IMR-90 (cell line): Measurements from ENCODE around the gene DMAC2L. TPM values are rescaled to one million over a fixed set of nuclear protein-coding genes. Genes with fewer than 3 reads are reported as not detected.

ENCODE experiments used
- ATAC-seq: fragments of 200-7000 bp; cut with Tn5 transposase; 2 replicates; pipeline ENCODE4 v1.9.1; 2020; ENCODE audit warnings: low read depth, mild to moderate bottlenecking, moderate library complexity
- BruUV-seq: library from RNA; stranded (reverse); fragments of 400-500 nt; replicated peaks from 2 replicates; lab custom pipeline; 2021; lab: Mats Ljungman, UMichigan
- CTCF ChIA-PET: fragments of 300-600 bp; formaldehyde crosslinking; extraction: SDS; loops from one replicate; lab custom pipeline; 2021; ENCODE audit warnings: antibody characterized with exemption; lab: Yijun Ruan, JAX
- POLR2A ChIA-PET: fragments of 300-600 bp; sonication (Branson Sonifier 250); formaldehyde crosslinking; loops from one replicate; lab custom pipeline; 2022; ENCODE audit warnings: antibody characterized with exemption; ENCODE audit not compliant: unreplicated experiment; lab: Charles Lee
- DNase-seq: peaks from one replicate; pipeline ENCODE4 v3.0.0; 2013
- H2AFZ ChIP-seq: replicated peaks from 2 replicates; pipeline ENCODE3; 2013; ENCODE audit warnings: low read length, mild to moderate bottlenecking; ENCODE audit not compliant: poor library complexity
- H2AK5ac ChIP-seq: 2 replicates; pipeline ENCODE4 v1.6.1; 2013; ENCODE audit warnings: low read depth, low read length, inconsistent platforms
- H2AK9ac ChIP-seq: replicated peaks from 2 replicates; pipeline ENCODE3; 2013; ENCODE audit warnings: mild to moderate bottlenecking, low read depth, low read length, moderate library complexity; ENCODE audit not compliant: poor library complexity
- H2BK120ac ChIP-seq: 2 replicates; pipeline ENCODE4 v1.6.1; 2013; ENCODE audit warnings: low read depth, low read length, inconsistent platforms
- H2BK15ac ChIP-seq: 3 replicates; pipeline ENCODE4 v1.6.1; 2013; ENCODE audit warnings: low read depth, low read length, inconsistent platforms
- H2BK20ac ChIP-seq: 2 replicates; pipeline ENCODE4 v1.6.1; 2013; ENCODE audit warnings: low read depth, mild to moderate bottlenecking, inconsistent platforms, low read length, moderate library complexity
- H2BK5ac ChIP-seq: 2 replicates; pipeline ENCODE4 v1.6.1; 2013; ENCODE audit warnings: mild to moderate bottlenecking, low read depth, low read length, inconsistent platforms; ENCODE audit not compliant: poor library complexity, severe bottlenecking
- H3K14ac ChIP-seq: replicated peaks from 2 replicates; pipeline ENCODE4 v1.6.1; 2013; ENCODE audit warnings: low read depth, low read length, inconsistent platforms
- H3K18ac ChIP-seq: 2 replicates; pipeline ENCODE4 v1.6.1; 2013; ENCODE audit warnings: low read depth, low read length, control low read depth
- H3K23ac ChIP-seq: 2 replicates; pipeline ENCODE4 v1.6.1; 2013; ENCODE audit warnings: low read depth, low read length, inconsistent platforms
- H3K27ac ChIP-seq: 2 replicates; pipeline ENCODE4 v1.5.1; 2013; ENCODE audit warnings: mild to moderate bottlenecking, control low read depth, low read length; ENCODE audit not compliant: insufficient read depth
- H3K27me3 ChIP-seq: 2 replicates; pipeline ENCODE4 v1.6.1; 2013; ENCODE audit warnings: low read length; ENCODE audit not compliant: control insufficient read depth, insufficient read depth
- H3K36me3 ChIP-seq: 2 replicates; pipeline ENCODE4 v1.6.1; 2013; ENCODE audit warnings: low read length, mixed read lengths; ENCODE audit not compliant: control insufficient read depth, insufficient read depth
- H3K4ac ChIP-seq: 2 replicates; pipeline ENCODE4 v1.6.1; 2013; ENCODE audit warnings: low read depth, low read length, inconsistent platforms
- H3K4me1 ChIP-seq: 2 replicates; pipeline ENCODE4 v1.6.1; 2013; ENCODE audit warnings: low read length, mixed read lengths; ENCODE audit not compliant: control insufficient read depth, insufficient read depth
- H3K4me2 ChIP-seq: 2 replicates; pipeline ENCODE4 v1.6.1; 2013; ENCODE audit warnings: low read depth, mild to moderate bottlenecking, control low read depth, low read length, moderate library complexity
- H3K4me3 ChIP-seq: 2 replicates; pipeline ENCODE4 v1.5.1; 2013; ENCODE audit warnings: low read depth, mild to moderate bottlenecking, control low read depth, low read length, moderate library complexity; ENCODE audit not compliant: insufficient read depth
- H3K56ac ChIP-seq: 2 replicates; pipeline ENCODE4 v1.6.1; 2013; ENCODE audit warnings: low read length, inconsistent platforms; ENCODE audit not compliant: insufficient read depth; ENCODE audit errors: extremely low read depth
- H3K79me1 ChIP-seq, 2 experiments: 2 replicates each; pipeline ENCODE4 v1.6.1; 2013; ENCODE audit warnings: low read length in 2 of 2, inconsistent platforms in 1 of 2, low read depth in 1 of 2
- H3K9ac ChIP-seq: 2 replicates; pipeline ENCODE4 v1.6.1; 2013; ENCODE audit warnings: low read depth, low read length, control low read depth
- H3K9me1 ChIP-seq: 2 replicates; pipeline ENCODE4 v1.6.1; 2013; ENCODE audit warnings: low read length, inconsistent platforms; ENCODE audit not compliant: insufficient read depth
- H3K9me3 ChIP-seq: 2 replicates; pipeline ENCODE4 v1.6.1; 2013; ENCODE audit warnings: low read length; ENCODE audit not compliant: control insufficient read depth, insufficient read depth
- H4K20me1 ChIP-seq: 2 replicates; pipeline ENCODE4 v1.6.1; 2013; ENCODE audit warnings: low read length, inconsistent platforms; ENCODE audit not compliant: insufficient read depth
- H4K5ac ChIP-seq: 2 replicates; pipeline ENCODE4 v1.6.1; 2013; ENCODE audit warnings: mild to moderate bottlenecking, low read depth, low read length, control low read depth
- H4K8ac ChIP-seq, 2 experiments: 2 replicates each; pipeline ENCODE4 v1.6.1; 2013; ENCODE audit warnings: low read depth in 2 of 2, low read length in 2 of 2, control low read depth in 1 of 2, inconsistent platforms in 1 of 2
- H4K91ac ChIP-seq: 2 replicates; pipeline ENCODE4 v1.6.1; 2013; ENCODE audit warnings: low read depth, low read length, inconsistent platforms; ENCODE audit not compliant: insufficient read depth
- CHD1 ChIP-seq: IDR thresholded peaks from 2 replicates; pipeline ENCODE4 v1.6.1; 2012; ENCODE audit warnings: low read depth, low read length, improper control_type of control experiment
- ELK1 ChIP-seq: fragments of 150-350 bp; IDR thresholded peaks from 2 replicates; pipeline ENCODE4 v1.6.1; 2016; ENCODE audit warnings: low read depth, mild to moderate bottlenecking, low read length, moderate library complexity, borderline replicate concordance
- FOS ChIP-seq: fragments of 150-350 bp; IDR thresholded peaks from 2 replicates; pipeline ENCODE4 v1.6.1; 2016; ENCODE audit warnings: low read depth, low read length
- MAFK ChIP-seq: IDR thresholded peaks from 2 replicates; pipeline ENCODE4 v1.6.1; 2012; ENCODE audit warnings: low read depth, low read length, improper control_type of control experiment
- MXI1 ChIP-seq: IDR thresholded peaks from 2 replicates; pipeline ENCODE4 v1.6.1; 2012; ENCODE audit warnings: low read depth, mild to moderate bottlenecking, low read length, moderate library complexity, borderline replicate concordance
- NFE2L2 ChIP-seq: fragments of 150-350 bp; IDR thresholded peaks from 2 replicates; pipeline ENCODE4 v1.6.1; 2016; ENCODE audit warnings: low read depth, mild to moderate bottlenecking, low read length
- POLR2A ChIP-seq: IDR thresholded peaks from 2 replicates; pipeline ENCODE4 v1.6.1; 2012; ENCODE audit warnings: mild to moderate bottlenecking, low read depth, low read length
- RAD21 ChIP-seq: IDR thresholded peaks from 2 replicates; pipeline ENCODE4 v1.6.1; 2012; ENCODE audit warnings: low read length, improper control_type of control experiment
- RCOR1 ChIP-seq: IDR thresholded peaks from 2 replicates; pipeline ENCODE4 v1.6.1; 2012; ENCODE audit warnings: mild to moderate bottlenecking, low read length, improper control_type of control experiment; ENCODE audit not compliant: insufficient replicate concordance
- RFX5 ChIP-seq: IDR thresholded peaks from 2 replicates; pipeline ENCODE4 v1.8.0; 2012; ENCODE audit warnings: low read depth, mild to moderate bottlenecking, low read length, moderate library complexity
- USF2 ChIP-seq: fragments of 150-350 bp; IDR thresholded peaks from 2 replicates; pipeline ENCODE4 v1.6.1; 2017; ENCODE audit warnings: mild to moderate bottlenecking, antibody characterized with exemption, low read length, low read depth
- WGBS, 2 experiments: methylation state at CpG; one replicate each; pipeline versions ENCODE4 v1.1.5 to v1.1.7; 2013; ENCODE audit warnings: missing lambda C conversion rate in 2 of 2; ENCODE audit not compliant: insufficient read length in 1 of 2; ENCODE audit errors: extremely low coverage in 2 of 2; 5-methylcytosine and 5-hydroxymethylcytosine counted together
- dilution Hi-C: fragments of 300-500 bp; cut with HindIII; formaldehyde crosslinking; loops from one replicate; pipeline ENCODE4 v1.14.3; 2018; ENCODE audit warnings: low sequenced_read_pairs; ENCODE audit not compliant: unreplicated experiment
- in situ Hi-C: fragments of 300-500 bp; cut with MboI; formaldehyde crosslinking; loops from 3 replicates; pipeline ENCODE4 v1.14.3; 2019; ENCODE audit warnings: low sequenced_read_pairs, inconsistent platforms, mixed read lengths
- intact Hi-C: fragments of 100-400 bp; cut with micrococcal nuclease; formaldehyde crosslinking; loops from 2 replicates; pipeline ENCODE4 v1.10.0; 2022
- polyA plus RNA-seq, 3 experiments: library from polyadenylated mRNA; depleted of rRNA; stranded (reverse); fragments of >200 nt; gene quantifications; 2 replicates each; pipeline ENCODE4 v1.2.3, GENCODE V29; 2012; ENCODE audit warnings: low replicate concordance in 1 of 3
- total RNA-seq: library from RNA; depleted of rRNA; stranded (reverse); fragments of >200 nt; gene quantifications from 2 replicates; pipeline ENCODE4 v1.2.3, GENCODE V29; 2012

The DMAC2L gene
- total and polyA plus RNA-seq, 2 of the 4 experiments (the other 2 are of a cell fraction) = 5.0 to 6.1 TPM

- H2AK9ac ChIP-seq = no peak overlapping the region
- peak overlapping the region; percentile 49; the same call in 1 of the 2 replicates for H2BK20ac ChIP-seq
- H4K20me1 ChIP-seq = no peaks in the 10 kb centered on the region
- no TSS peak for BruUV-seq
- no peak for TF ChIP-seq CHD1
- no peak for TF ChIP-seq USF2
- TF ChIP-seq RFX5 = no peak
- no peak for TF ChIP-seq MAFK
- no peak for TF ChIP-seq RCOR1
- TF ChIP-seq POLR2A = no peak
- no peak for TF ChIP-seq MXI1
- TF ChIP-seq RAD21 = no peak
- TF ChIP-seq ELK1 = no peak
- no peak for TF ChIP-seq NFE2L2
- no peak for TF ChIP-seq FOS
- no peak overlapping the region for H3K56ac ChIP-seq
- peak overlapping the region; percentile 26; the same call in 1 of the 2 replicates for H4K91ac ChIP-seq
- DNase-seq (peak; percentile 20), ATAC-seq (peak; percentile 48)
- dilution Hi-C loops (no loop called here), intact Hi-C loops (no loop called here), in situ Hi-C loops (no loop called here)
- H2AK5ac ChIP-seq = no peak overlapping the region
- H3K9me3 ChIP-seq = no peaks in the 10 kb centered on the region
- H3K14ac ChIP-seq = no peak overlapping the region; the same call in 1 of the 2 replicates
- H3K23ac ChIP-seq = no peak overlapping the region; the same call in 1 of the 2 replicates
- H3K18ac ChIP-seq = no peak overlapping the region
- peak overlapping the region; percentile 56 for H2BK5ac ChIP-seq
- no peaks in the 10 kb centered on the region; a peak in 1 of 4 replicates for H3K79me1 ChIP-seq
- no peaks in the 10 kb centered on the region for H3K36me3 ChIP-seq
- H2BK120ac ChIP-seq = peak overlapping the region; percentile 57
- no peak overlapping the region; a peak in 1 of 4 replicates for H4K8ac ChIP-seq
- no peak overlapping the region for H2AFZ ChIP-seq
- peak overlapping the region; percentile 16; the same call in 1 of the 2 replicates for H3K4ac ChIP-seq
- no peak overlapping the region for H3K4me3 ChIP-seq
- H3K4me2 ChIP-seq = peak overlapping the region; percentile 15; the same call in 1 of the 2 replicates
- peaks cover 6% of the 10 kb centered on the region for H3K4me1 ChIP-seq
- H2BK15ac ChIP-seq = no peak overlapping the region
- peak overlapping the region; percentile 11; the same call in 1 of the 2 replicates for H3K9ac ChIP-seq
- peak overlapping the region; percentile 15; the same call in 1 of the 2 replicates for H3K27ac ChIP-seq
- WGBS, 2 experiments = no CpG with 5 or more reads among the region's 4 CpGs
- no peaks in the 10 kb centered on the region; the same call in 1 of the 2 replicates for H3K9me1 ChIP-seq
- no peak overlapping the region for H4K5ac ChIP-seq
- ChIA-PET CTCF (no interaction called here), POLR2A (interaction anchor here (0.6 to 0.7 kb wide), 3 partner anchors 17 to 40 kb away, joined by 3 to 5 read pairs (median 3); no protein-coding TSS in a partner anchor)
- no peaks in the 10 kb centered on the region for H3K27me3 ChIP-seq
Measured at GRCh38 chr14:50353126-50353525, 41.0 kb downstream of the DMAC2L start.
